Measurements from ENCODE around the gene FAM98B. TPM values are rescaled to one million over a fixed set of nuclear protein-coding genes. Genes with fewer than 3 reads are reported as not detected.

The FAM98B gene
- total RNA-seq, 1 experiment from 2014 or later: 20.5 TPM

DNA sequence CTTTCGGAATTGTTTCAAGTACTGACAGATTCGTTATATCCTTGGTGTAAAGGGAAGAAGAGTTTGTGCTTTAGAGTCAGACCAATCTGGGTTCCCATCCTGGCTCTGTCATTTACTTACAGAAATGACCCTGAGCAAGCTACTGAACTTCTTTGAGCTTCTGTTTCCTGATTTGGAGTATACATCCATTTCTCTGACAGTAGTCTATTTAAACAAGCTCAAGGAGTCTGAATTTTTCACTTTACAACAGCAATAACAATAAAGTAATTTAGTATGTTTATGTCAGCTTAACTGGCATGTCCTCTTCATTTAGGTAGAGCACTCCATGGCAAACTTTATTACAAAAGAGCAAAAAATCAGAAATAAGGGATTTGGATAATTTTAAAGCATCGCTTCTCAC, 27.8 kb downstream of the FAM98B start:
- Mint-ChIP-seq H3K27ac (ENCODE audit: unreplicated experiment) (no peak overlapping the region), H3K27me3 (ENCODE audit: unreplicated experiment) (no peaks in the 10 kb centered on the region), H3K9me3 (ENCODE audit: low read depth, unreplicated experiment) (no peaks in the 10 kb centered on the region), H3K4me1 (ENCODE audit: low read depth, unreplicated experiment) (no peaks in the 10 kb centered on the region), H3K36me3 (ENCODE audit: insufficient read depth, unreplicated experiment) (no peaks in the 10 kb centered on the region), H3K4me3 (ENCODE audit: low read depth, unreplicated experiment) (no peak overlapping the region)
- intact Hi-C loops (cut with micrococcal nuclease; ENCODE audit: unreplicated experiment): no loop called here
- CTCF ChIA-PET: no interaction called here
- no TSS peak for BruUV-seq (replicated peaks)
- TF ChIP-seq, protein P1, sequence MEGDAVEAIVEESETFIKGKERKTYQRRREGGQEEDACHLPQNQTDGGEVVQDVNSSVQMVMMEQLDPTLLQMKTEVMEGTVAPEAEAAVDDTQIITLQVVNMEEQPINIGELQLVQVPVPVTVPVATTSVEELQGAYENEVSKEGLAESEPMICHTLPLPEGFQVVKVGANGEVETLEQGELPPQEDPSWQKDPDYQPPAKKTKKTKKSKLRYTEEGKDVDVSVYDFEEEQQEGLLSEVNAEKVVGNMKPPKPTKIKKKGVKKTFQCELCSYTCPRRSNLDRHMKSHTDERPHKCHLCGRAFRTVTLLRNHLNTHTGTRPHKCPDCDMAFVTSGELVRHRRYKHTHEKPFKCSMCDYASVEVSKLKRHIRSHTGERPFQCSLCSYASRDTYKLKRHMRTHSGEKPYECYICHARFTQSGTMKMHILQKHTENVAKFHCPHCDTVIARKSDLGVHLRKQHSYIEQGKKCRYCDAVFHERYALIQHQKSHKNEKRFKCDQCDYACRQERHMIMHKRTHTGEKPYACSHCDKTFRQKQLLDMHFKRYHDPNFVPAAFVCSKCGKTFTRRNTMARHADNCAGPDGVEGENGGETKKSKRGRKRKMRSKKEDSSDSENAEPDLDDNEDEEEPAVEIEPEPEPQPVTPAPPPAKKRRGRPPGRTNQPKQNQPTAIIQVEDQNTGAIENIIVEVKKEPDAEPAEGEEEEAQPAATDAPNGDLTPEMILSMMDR (IDR thresholded peaks at IDR 0.05; ENCODE audit: unreplicated experiment): no peak
- DNase-seq: no peak

DNA sequence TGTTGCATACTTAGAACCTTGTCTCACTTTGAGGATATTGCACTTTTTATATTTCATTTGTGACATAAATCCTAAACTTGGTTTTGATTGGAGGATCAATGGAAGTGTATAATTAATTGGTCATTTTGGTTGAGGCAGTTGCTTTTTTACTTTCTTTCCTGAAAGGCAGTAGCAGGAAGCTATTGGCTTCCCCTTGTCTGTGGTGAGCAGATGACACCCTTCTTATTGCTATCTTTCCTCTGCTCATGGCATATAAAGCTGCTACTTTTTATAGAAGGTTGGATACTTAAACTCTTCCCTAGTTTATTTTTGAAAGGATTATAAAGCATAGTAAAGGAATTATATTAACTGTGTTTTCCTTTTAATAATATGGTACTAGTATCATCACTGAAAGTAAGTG, 28.6 kb downstream of the FAM98B start:
- H3K4me1 Mint-ChIP-seq (ENCODE audit: low read depth, unreplicated experiment): no peaks in the 10 kb centered on the region
- intact Hi-C loops (cut with micrococcal nuclease; ENCODE audit: unreplicated experiment): no loop called here
- BruUV-seq (replicated peaks): no TSS peak
- no peaks in the 10 kb centered on the region for H3K9me3 Mint-ChIP-seq (ENCODE audit: low read depth, unreplicated experiment)
- no peak for DNase-seq
- H3K27ac Mint-ChIP-seq (ENCODE audit: unreplicated experiment): no peak overlapping the region
- no peaks in the 10 kb centered on the region for H3K27me3 Mint-ChIP-seq (ENCODE audit: unreplicated experiment)
- H3K4me3 Mint-ChIP-seq (ENCODE audit: low read depth, unreplicated experiment): no peak overlapping the region
- CTCF ChIA-PET: no interaction called here
- H3K36me3 Mint-ChIP-seq (ENCODE audit: insufficient read depth, unreplicated experiment): no peaks in the 10 kb centered on the region
- TF ChIP-seq, protein P1 (IDR thresholded peaks at IDR 0.05; ENCODE audit: unreplicated experiment): no peak

DNA sequence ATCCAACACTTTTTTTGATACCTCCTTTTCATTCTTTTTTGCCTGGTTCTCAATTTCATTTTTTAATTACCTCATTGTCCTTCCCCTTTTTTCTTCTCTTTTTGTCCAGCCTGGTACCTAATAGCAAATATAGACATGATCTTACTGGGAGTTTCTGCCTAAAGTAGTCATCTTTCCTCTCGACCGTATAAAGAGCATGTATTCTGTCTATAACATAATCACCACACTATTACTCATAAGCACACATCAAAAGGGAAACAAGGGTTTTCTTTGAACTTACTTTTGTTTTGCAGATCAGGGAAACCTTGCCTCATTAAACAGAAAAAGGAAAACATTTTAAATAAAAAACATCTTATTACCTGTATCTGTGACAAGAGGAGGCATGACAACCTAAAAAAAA, 33.0 kb downstream of the FAM98B start:
- Mint-ChIP-seq H3K27me3 (ENCODE audit: unreplicated experiment) (no peaks in the 10 kb centered on the region), H3K9me3 (ENCODE audit: low read depth, unreplicated experiment) (no peaks in the 10 kb centered on the region), H3K36me3 (ENCODE audit: insufficient read depth, unreplicated experiment) (no peaks in the 10 kb centered on the region), H3K4me3 (ENCODE audit: low read depth, unreplicated experiment) (no peak overlapping the region), H3K27ac (ENCODE audit: unreplicated experiment) (no peak overlapping the region), H3K4me1 (ENCODE audit: low read depth, unreplicated experiment) (no peaks in the 10 kb centered on the region)
- intact Hi-C loops (cut with micrococcal nuclease; ENCODE audit: unreplicated experiment): no loop called here
- no peak for DNase-seq
- BruUV-seq (replicated peaks): no TSS peak
- CTCF ChIA-PET: no interaction called here
- TF ChIP-seq, protein P1 (IDR thresholded peaks at IDR 0.05; ENCODE audit: unreplicated experiment): no peak

DNA sequence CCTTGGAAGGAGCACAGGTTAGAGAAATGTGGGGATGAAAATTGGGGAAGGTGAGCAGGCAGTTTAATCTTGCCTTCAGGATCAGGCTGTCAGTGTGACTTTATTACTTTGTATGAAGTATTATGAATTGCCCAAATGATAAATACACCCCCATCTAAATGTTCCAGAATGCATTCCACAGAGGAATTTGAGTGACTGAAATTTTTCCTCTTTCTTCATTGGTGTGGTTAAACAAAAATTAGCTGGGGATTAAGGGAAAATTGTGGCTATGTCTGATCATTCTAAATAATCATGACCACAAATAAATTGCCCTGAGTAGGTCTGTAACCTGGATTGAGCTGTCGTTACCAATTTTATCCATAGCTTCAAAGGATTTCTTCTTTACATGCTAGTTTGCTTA, 33.5 kb downstream of the FAM98B start:
- DNase-seq: no peak
- Mint-ChIP-seq H3K36me3 (ENCODE audit: insufficient read depth, unreplicated experiment) (no peaks in the 10 kb centered on the region), H3K9me3 (ENCODE audit: low read depth, unreplicated experiment) (no peaks in the 10 kb centered on the region), H3K4me3 (ENCODE audit: low read depth, unreplicated experiment) (no peak overlapping the region), H3K27me3 (ENCODE audit: unreplicated experiment) (no peaks in the 10 kb centered on the region), H3K4me1 (ENCODE audit: low read depth, unreplicated experiment) (no peaks in the 10 kb centered on the region), H3K27ac (ENCODE audit: unreplicated experiment) (no peak overlapping the region)
- intact Hi-C loops (cut with micrococcal nuclease; ENCODE audit: unreplicated experiment): no loop called here
- TF ChIP-seq, protein P1 (IDR thresholded peaks at IDR 0.05; ENCODE audit: unreplicated experiment): no peak
- BruUV-seq (replicated peaks): no TSS peak
- CTCF ChIA-PET: no interaction called here
